ENCODE results near the gene SLIT3.

Gene SLIT3

DNA sequence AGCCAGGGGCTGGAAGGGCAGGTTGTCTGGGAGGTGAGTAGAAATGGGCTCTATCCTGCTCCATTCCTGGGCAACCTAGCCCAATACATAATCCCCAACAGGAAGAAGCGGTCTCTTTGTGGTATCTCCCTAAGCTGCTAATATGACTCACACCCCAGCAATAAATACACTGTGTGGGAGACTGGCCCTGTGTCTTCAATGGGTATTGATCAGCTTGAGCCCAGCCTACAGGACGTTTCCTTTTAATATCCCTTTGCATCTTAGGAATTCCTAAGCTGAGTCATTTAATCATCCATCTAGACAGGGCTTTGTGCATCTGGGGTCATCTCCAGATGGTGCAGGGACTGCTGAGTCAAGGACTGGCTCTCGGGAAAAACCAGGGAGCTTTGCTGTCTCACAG is 514.8 kb downstream of the SLIT3 start:
- Histone ChIP-seq H3K9ac (ENCODE audit: low read depth in 1 of 2, low read length in 2 of 2) (no peak overlapping the region), H3K9me3 (ENCODE audit: control insufficient read depth in 2 of 2, low read length in 2 of 2) (no peaks in the 10 kb centered on the region), H3K27me3 (ENCODE audit: control insufficient read depth in 2 of 2, insufficient read depth in 2 of 2, low read length in 2 of 2) (no peaks in the 10 kb centered on the region), H3K4me1 (ENCODE audit: control insufficient read depth in 2 of 2, insufficient read depth in 2 of 2, low read length in 2 of 2) (no peaks in the 10 kb centered on the region), H3K27ac (ENCODE audit: low read depth in 2 of 2, low read length in 2 of 2) (no peak overlapping the region), H3K4me3 (ENCODE audit: low read length in 2 of 2) (no peak overlapping the region), H3K36me3 (ENCODE audit: control insufficient read depth in 2 of 2, insufficient read depth in 2 of 2, low read length in 2 of 2) (no peaks in the 10 kb centered on the region)

DNA sequence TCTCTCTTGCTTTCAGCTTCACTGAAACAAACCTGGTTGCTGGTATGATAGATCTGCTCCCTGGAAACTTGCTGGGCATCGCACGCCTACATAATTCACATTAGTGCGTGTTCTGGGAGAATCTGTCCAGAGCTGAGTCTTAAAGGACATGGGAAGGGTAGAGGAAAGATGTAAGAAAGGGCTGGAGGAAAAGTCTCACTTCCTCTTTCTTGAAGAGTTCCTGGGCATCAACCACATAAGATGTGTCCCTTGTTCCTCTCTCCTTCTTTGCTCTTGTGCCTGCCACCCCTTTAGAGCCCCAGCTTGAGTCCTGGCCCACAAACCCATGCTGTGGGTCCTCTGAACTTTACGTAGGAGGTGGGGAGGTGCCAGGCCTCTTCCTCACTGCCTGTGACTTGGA is 516.5 kb downstream of the SLIT3 start:
- no peak overlapping the region for H3K4me3 ChIP-seq (ENCODE audit: low read length in 2 of 2)
- H3K36me3 ChIP-seq (ENCODE audit: control insufficient read depth in 2 of 2, insufficient read depth in 2 of 2, low read length in 2 of 2) = no peaks in the 10 kb centered on the region
- H3K27me3 ChIP-seq (ENCODE audit: control insufficient read depth in 2 of 2, insufficient read depth in 2 of 2, low read length in 2 of 2) = no peaks in the 10 kb centered on the region
- H3K4me1 ChIP-seq (ENCODE audit: control insufficient read depth in 2 of 2, insufficient read depth in 2 of 2, low read length in 2 of 2) = no peaks in the 10 kb centered on the region
- H3K27ac ChIP-seq (ENCODE audit: low read depth in 2 of 2, low read length in 2 of 2) = no peak overlapping the region
- H3K9me3 ChIP-seq (ENCODE audit: control insufficient read depth in 2 of 2, low read length in 2 of 2) = no peaks in the 10 kb centered on the region
- no peak overlapping the region for H3K9ac ChIP-seq (ENCODE audit: low read depth in 1 of 2, low read length in 2 of 2)

DNA sequence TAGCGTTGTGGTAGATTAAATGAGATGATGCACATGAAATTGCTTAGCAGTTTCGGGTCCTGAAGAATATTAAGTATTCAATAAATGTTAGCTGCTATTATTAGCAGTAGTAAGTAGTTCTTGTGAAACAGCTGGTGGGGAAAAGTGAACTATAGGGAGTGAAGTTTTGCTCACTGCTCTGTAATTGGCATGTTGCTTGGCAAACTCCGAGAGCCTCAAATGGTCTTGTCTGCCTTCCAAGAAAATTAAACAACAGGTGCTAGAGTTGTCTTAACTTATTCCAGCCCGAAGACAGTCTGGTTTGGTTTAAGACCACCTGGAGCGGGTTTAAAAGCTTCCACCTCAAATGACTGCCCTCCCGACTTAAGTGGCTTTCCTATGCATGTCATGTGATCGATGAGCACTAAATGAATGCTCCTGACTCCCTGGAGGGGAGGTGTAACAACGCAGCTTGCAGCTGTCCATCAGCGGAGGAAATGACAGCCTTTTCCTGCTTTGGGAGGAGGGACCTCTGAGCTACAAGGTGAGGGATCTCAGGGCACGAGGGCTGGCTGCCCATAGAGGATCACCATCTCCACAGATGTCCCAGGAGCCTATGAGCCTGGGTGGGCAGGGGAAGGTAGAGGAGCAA is 518.9 kb downstream of the SLIT3 start:
- no peaks in the 10 kb centered on the region for H3K36me3 ChIP-seq (ENCODE audit: control insufficient read depth in 2 of 2, insufficient read depth in 2 of 2, low read length in 2 of 2)
- H3K27ac ChIP-seq (ENCODE audit: low read depth in 2 of 2, low read length in 2 of 2) = no peak overlapping the region
- no peaks in the 10 kb centered on the region for H3K9me3 ChIP-seq (ENCODE audit: control insufficient read depth in 2 of 2, low read length in 2 of 2)
- no peaks in the 10 kb centered on the region for H3K4me1 ChIP-seq (ENCODE audit: control insufficient read depth in 2 of 2, insufficient read depth in 2 of 2, low read length in 2 of 2)
- H3K27me3 ChIP-seq (ENCODE audit: control insufficient read depth in 2 of 2, insufficient read depth in 2 of 2, low read length in 2 of 2) = no peaks in the 10 kb centered on the region
- H3K4me3 ChIP-seq (ENCODE audit: low read length in 2 of 2) = no peak overlapping the region
- no peak overlapping the region for H3K9ac ChIP-seq (ENCODE audit: low read depth in 1 of 2, low read length in 2 of 2)

DNA sequence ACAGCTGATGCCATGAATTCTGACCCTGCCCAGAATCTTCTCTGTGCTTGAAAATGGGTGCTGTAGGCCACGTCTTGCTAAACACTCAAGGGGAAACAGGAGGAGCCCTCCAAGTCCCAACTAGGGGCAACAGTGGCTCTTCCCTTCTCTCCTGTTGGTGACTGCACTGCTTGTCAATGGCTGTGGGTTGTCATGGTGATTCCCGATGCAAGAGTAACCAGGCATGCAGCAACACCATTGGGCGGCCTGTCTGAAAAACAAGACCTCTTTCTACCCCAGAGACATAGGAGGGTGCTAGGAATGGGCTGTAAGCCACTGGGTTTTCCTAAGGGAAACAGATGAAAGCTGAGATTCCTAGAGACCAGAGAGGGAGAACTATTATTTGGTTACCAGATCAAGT is 520.1 kb downstream of the SLIT3 start:
- Histone ChIP-seq H3K27ac (ENCODE audit: low read depth in 2 of 2, low read length in 2 of 2) (no peak overlapping the region), H3K4me3 (ENCODE audit: low read length in 2 of 2) (no peak overlapping the region), H3K9me3 (ENCODE audit: control insufficient read depth in 2 of 2, low read length in 2 of 2) (no peaks in the 10 kb centered on the region), H3K27me3 (ENCODE audit: control insufficient read depth in 2 of 2, insufficient read depth in 2 of 2, low read length in 2 of 2) (no peaks in the 10 kb centered on the region), H3K4me1 (ENCODE audit: control insufficient read depth in 2 of 2, insufficient read depth in 2 of 2, low read length in 2 of 2) (no peaks in the 10 kb centered on the region), H3K9ac (ENCODE audit: low read depth in 1 of 2, low read length in 2 of 2) (no peak overlapping the region), H3K36me3 (ENCODE audit: control insufficient read depth in 2 of 2, insufficient read depth in 2 of 2, low read length in 2 of 2) (no peaks in the 10 kb centered on the region)

DNA sequence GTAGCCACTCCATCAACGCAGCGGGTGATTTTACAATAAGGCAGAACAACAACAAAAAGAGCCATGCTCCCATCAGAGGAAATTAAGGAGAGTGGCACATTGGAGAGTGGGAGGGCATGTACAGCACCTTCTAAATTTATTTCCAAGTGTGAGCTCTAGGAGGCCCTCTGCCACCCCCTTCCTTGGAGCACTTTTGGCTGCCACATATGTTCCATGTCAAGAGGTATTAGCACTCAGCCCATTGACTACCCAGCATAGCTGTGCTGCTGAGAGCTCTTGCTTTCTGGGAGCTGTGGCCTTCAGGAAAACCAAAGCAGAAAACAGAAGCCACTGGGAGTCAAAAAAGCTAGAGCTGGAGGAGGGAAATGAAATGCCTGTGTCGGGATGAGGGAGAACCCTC is 521.6 kb downstream of the SLIT3 start:
- H3K4me3 ChIP-seq (ENCODE audit: low read length in 2 of 2) = no peak overlapping the region
- no peak overlapping the region for H3K27ac ChIP-seq (ENCODE audit: low read depth in 2 of 2, low read length in 2 of 2)
- H3K4me1 ChIP-seq (ENCODE audit: control insufficient read depth in 2 of 2, insufficient read depth in 2 of 2, low read length in 2 of 2) = no peaks in the 10 kb centered on the region
- H3K9ac ChIP-seq (ENCODE audit: low read depth in 1 of 2, low read length in 2 of 2) = no peak overlapping the region
- no peaks in the 10 kb centered on the region for H3K9me3 ChIP-seq (ENCODE audit: control insufficient read depth in 2 of 2, low read length in 2 of 2)
- no peaks in the 10 kb centered on the region for H3K36me3 ChIP-seq (ENCODE audit: control insufficient read depth in 2 of 2, insufficient read depth in 2 of 2, low read length in 2 of 2)
- H3K27me3 ChIP-seq (ENCODE audit: control insufficient read depth in 2 of 2, insufficient read depth in 2 of 2, low read length in 2 of 2) = no peaks in the 10 kb centered on the region

DNA sequence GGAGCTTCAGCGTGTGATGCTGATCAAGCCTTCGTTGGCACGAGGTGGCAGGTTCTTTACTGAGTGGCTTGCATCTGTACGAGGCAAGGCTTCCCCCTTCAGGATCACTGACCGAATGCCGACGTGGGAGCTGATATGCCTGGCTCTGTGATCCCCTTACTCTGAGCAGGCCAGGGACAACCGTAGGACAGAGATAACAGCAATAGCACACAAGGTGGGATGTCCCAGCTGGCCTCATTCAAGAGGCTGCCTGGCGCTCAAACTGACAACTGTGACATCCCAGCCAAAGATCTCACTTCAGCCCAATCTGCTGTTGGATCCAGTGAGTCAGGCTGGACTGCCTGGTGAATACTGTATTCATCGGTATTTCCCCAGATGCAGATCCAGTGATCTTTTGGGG is 522.4 kb downstream of the SLIT3 start:
- Histone ChIP-seq H3K9ac (ENCODE audit: low read depth in 1 of 2, low read length in 2 of 2) (no peak overlapping the region), H3K27me3 (ENCODE audit: control insufficient read depth in 2 of 2, insufficient read depth in 2 of 2, low read length in 2 of 2) (no peaks in the 10 kb centered on the region), H3K36me3 (ENCODE audit: control insufficient read depth in 2 of 2, insufficient read depth in 2 of 2, low read length in 2 of 2) (no peaks in the 10 kb centered on the region), H3K9me3 (ENCODE audit: control insufficient read depth in 2 of 2, low read length in 2 of 2) (no peaks in the 10 kb centered on the region), H3K4me3 (ENCODE audit: low read length in 2 of 2) (no peak overlapping the region), H3K27ac (ENCODE audit: low read depth in 2 of 2, low read length in 2 of 2) (no peak overlapping the region), H3K4me1 (ENCODE audit: control insufficient read depth in 2 of 2, insufficient read depth in 2 of 2, low read length in 2 of 2) (no peaks in the 10 kb centered on the region)

DNA sequence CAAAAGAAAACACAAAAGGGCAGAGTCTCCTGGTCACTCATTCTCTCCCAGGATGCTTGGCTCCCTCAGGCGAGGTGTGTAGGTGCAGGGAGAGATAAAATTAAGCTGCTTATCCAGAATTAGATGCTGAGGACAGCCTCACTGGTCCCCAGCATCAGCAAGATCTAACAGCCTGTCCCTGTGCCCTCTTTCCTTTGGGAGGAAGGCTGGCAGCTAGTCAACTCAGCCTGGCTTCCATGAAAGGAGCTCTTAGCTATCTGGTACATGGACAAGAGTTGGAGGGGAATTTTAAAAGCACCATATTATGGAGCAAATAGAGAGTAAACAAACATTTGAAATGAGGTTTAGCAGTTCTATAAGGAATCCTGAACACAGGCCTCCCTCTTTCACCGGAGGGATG is 523.3 kb downstream of the SLIT3 start:
- H3K4me1 ChIP-seq (ENCODE audit: control insufficient read depth in 2 of 2, insufficient read depth in 2 of 2, low read length in 2 of 2) = no peaks in the 10 kb centered on the region
- H3K9me3 ChIP-seq (ENCODE audit: control insufficient read depth in 2 of 2, low read length in 2 of 2) = no peaks in the 10 kb centered on the region
- no peak overlapping the region for H3K4me3 ChIP-seq (ENCODE audit: low read length in 2 of 2)
- no peaks in the 10 kb centered on the region for H3K36me3 ChIP-seq (ENCODE audit: control insufficient read depth in 2 of 2, insufficient read depth in 2 of 2, low read length in 2 of 2)
- no peak overlapping the region for H3K27ac ChIP-seq (ENCODE audit: low read depth in 2 of 2, low read length in 2 of 2)
- no peak overlapping the region for H3K9ac ChIP-seq (ENCODE audit: low read depth in 1 of 2, low read length in 2 of 2)
- no peaks in the 10 kb centered on the region for H3K27me3 ChIP-seq (ENCODE audit: control insufficient read depth in 2 of 2, insufficient read depth in 2 of 2, low read length in 2 of 2)

DNA sequence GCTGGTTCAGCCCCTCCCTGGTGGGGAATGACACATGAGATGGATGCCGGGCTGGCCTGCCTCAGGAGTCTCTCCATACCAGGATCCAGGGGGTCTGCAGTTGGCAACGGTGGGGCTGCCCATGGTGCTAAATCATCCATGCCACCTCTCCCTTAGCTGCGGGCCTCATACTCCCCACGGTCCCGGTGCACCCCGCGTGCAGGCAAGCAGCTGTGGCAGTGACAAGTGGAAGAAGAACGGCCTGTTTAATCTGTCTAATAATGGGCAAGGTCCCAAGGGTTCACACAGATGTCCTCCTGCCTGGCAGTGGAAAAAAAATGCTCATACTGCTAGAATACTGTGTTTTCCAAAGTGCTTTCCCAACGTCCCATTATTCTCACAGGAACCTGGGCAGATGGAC is 524.9 kb downstream of the SLIT3 start:
- H3K9me3 ChIP-seq (ENCODE audit: control insufficient read depth in 2 of 2, low read length in 2 of 2) = no peaks in the 10 kb centered on the region
- H3K4me3 ChIP-seq (ENCODE audit: low read length in 2 of 2) = no peak overlapping the region
- no peaks in the 10 kb centered on the region for H3K4me1 ChIP-seq (ENCODE audit: control insufficient read depth in 2 of 2, insufficient read depth in 2 of 2, low read length in 2 of 2)
- no peak overlapping the region for H3K27ac ChIP-seq (ENCODE audit: low read depth in 2 of 2, low read length in 2 of 2)
- no peak overlapping the region for H3K9ac ChIP-seq (ENCODE audit: low read depth in 1 of 2, low read length in 2 of 2)
- no peaks in the 10 kb centered on the region for H3K27me3 ChIP-seq (ENCODE audit: control insufficient read depth in 2 of 2, insufficient read depth in 2 of 2, low read length in 2 of 2)
- no peaks in the 10 kb centered on the region for H3K36me3 ChIP-seq (ENCODE audit: control insufficient read depth in 2 of 2, insufficient read depth in 2 of 2, low read length in 2 of 2)

DNA sequence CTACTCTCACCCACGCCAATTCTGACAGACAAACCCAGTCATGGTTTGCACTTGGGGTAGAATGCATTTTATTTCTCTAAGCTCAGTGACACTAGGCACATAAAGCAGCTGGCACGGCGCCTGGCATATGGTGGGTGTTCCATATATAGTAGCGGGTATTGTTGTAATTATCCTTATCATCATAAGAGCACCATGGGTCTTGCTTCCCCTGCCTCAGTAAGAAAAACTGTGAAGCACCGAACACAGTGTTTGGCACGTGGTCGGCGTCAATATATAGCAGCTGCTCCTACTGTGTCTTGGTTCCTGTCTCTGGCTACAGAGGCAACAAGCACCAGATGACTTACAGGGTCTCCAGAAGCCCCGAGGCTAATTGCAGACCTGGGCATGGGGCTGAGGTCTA is 527.7 kb downstream of the SLIT3 start:
- Histone ChIP-seq H3K9me3 (ENCODE audit: control insufficient read depth in 2 of 2, low read length in 2 of 2) (no peaks in the 10 kb centered on the region), H3K36me3 (ENCODE audit: control insufficient read depth in 2 of 2, insufficient read depth in 2 of 2, low read length in 2 of 2) (no peaks in the 10 kb centered on the region), H3K9ac (ENCODE audit: low read depth in 1 of 2, low read length in 2 of 2) (no peak overlapping the region), H3K4me3 (ENCODE audit: low read length in 2 of 2) (no peak overlapping the region), H3K27me3 (ENCODE audit: control insufficient read depth in 2 of 2, insufficient read depth in 2 of 2, low read length in 2 of 2) (no peaks in the 10 kb centered on the region), H3K4me1 (ENCODE audit: control insufficient read depth in 2 of 2, insufficient read depth in 2 of 2, low read length in 2 of 2) (no peaks in the 10 kb centered on the region), H3K27ac (ENCODE audit: low read depth in 2 of 2, low read length in 2 of 2) (no peak overlapping the region)

DNA sequence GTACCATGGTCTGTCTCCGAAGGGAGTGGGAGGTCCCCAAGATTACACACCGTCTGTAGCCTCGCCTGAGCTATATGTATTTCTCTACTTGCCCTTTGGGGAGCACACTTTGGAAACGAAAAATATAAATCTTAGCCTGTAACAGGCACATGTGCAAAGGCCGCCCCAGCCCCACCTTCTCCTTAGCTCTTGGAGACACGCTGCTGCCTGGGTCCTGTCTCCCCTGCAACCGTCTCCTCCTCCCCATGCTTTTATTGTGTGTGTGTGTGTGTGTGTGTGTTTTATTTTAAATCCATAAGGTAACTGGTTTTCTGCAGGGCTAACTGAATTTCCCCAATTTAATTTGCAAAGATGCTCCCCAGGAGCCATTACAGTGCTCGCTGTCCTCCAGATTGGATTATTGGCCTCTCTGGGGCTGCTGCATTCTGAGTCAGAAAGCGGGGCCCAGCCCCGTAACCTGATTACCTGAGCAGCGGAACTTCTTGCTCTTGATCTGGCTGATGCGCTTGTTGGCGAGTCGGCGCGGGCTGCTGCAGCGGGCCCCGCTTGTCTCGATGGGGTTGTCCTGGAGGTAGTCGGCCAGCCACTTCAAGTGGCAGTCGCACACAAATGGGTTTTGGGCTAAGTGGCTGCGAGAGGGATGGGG is 528.5 kb downstream of the SLIT3 start:
- Histone ChIP-seq H3K9ac (ENCODE audit: low read depth in 1 of 2, low read length in 2 of 2) (no peak overlapping the region), H3K4me1 (ENCODE audit: control insufficient read depth in 2 of 2, insufficient read depth in 2 of 2, low read length in 2 of 2) (no peaks in the 10 kb centered on the region), H3K27me3 (ENCODE audit: control insufficient read depth in 2 of 2, insufficient read depth in 2 of 2, low read length in 2 of 2) (no peaks in the 10 kb centered on the region), H3K36me3 (ENCODE audit: control insufficient read depth in 2 of 2, insufficient read depth in 2 of 2, low read length in 2 of 2) (no peaks in the 10 kb centered on the region), H3K9me3 (ENCODE audit: control insufficient read depth in 2 of 2, low read length in 2 of 2) (no peaks in the 10 kb centered on the region), H3K4me3 (ENCODE audit: low read length in 2 of 2) (no peak overlapping the region), H3K27ac (ENCODE audit: low read depth in 2 of 2, low read length in 2 of 2) (no peak overlapping the region)
